IPS-20b (cell line): ENCODE results near the gene GPR152.
"Not testable (repeated sequence)": the region's sequence is repeated elsewhere in the genome, so short reads cannot be mapped to it uniquely, and the experiment has no call there.

Experiments
- H3K27ac ChIP-seq: one replicate; pipeline ENCODE4 v1.5.1; 2013; ENCODE audit warnings: low read length
- H3K27me3 ChIP-seq: 2 replicates; pipeline ENCODE4 v1.6.1; 2013; ENCODE audit warnings: mild to moderate bottlenecking, low read length, inconsistent platforms; ENCODE audit not compliant: insufficient read depth
- H3K36me3 ChIP-seq: 2 replicates; pipeline ENCODE4 v1.6.1; 2013; ENCODE audit warnings: low read depth, mild to moderate bottlenecking, inconsistent platforms, low read length, moderate library complexity; ENCODE audit not compliant: insufficient read depth
- H3K4me1 ChIP-seq: 2 replicates; pipeline ENCODE4 v1.6.1; 2013; ENCODE audit warnings: mild to moderate bottlenecking, control low read depth, inconsistent platforms, low read length, moderate library complexity; ENCODE audit not compliant: insufficient read depth
- H3K4me3 ChIP-seq: 2 replicates; pipeline ENCODE4 v1.5.1; 2013; ENCODE audit warnings: mild to moderate bottlenecking, low read length, inconsistent platforms
- H3K9ac ChIP-seq: 2 replicates; pipeline ENCODE4 v1.6.1; 2013; ENCODE audit warnings: low read depth, mild to moderate bottlenecking, inconsistent platforms, low read length, moderate library complexity
- H3K9me3 ChIP-seq: 2 replicates; pipeline ENCODE4 v1.6.1; 2013; ENCODE audit warnings: mild to moderate bottlenecking, low read depth, low read length, inconsistent platforms; ENCODE audit not compliant: insufficient read depth

Gene GPR152

GRCh38 chr11:67433536-67434394, 18.8 kb downstream of the GPR152 start:
- H3K9me3 ChIP-seq, result no peaks in the 10 kb centered on the region
- peaks cover 4% of the 10 kb centered on the region for H3K4me1 ChIP-seq
- H3K27ac ChIP-seq, result no peak overlapping the region
- no peak overlapping the region for H3K4me3 ChIP-seq
- peaks cover 45% of the 10 kb centered on the region for H3K36me3 ChIP-seq
- no peaks in the 10 kb centered on the region for H3K27me3 ChIP-seq
- no peak overlapping the region for H3K9ac ChIP-seq

GRCh38 chr11:67432655-67433349, 19.7 kb downstream of the GPR152 start:
- no peaks in the 10 kb centered on the region for H3K27me3 ChIP-seq
- H3K27ac ChIP-seq, result no peak overlapping the region

GRCh38 chr11:67431346-67432249, 20.9 kb downstream of the GPR152 start:
- H3K4me3 ChIP-seq, result no peak overlapping the region
- no peaks in the 10 kb centered on the region for H3K9me3 ChIP-seq
- H3K36me3 ChIP-seq, result peaks cover 37% of the 10 kb centered on the region; the same call in 1 of the 2 replicates
- H3K9ac ChIP-seq, result no peak overlapping the region
- no peak overlapping the region for H3K27ac ChIP-seq
- H3K27me3 ChIP-seq, result no peaks in the 10 kb centered on the region
- H3K4me1 ChIP-seq, result peaks cover 2% of the 10 kb centered on the region

More at GRCh38 chr11:67432655-67433349, 19.7 kb downstream of the GPR152 start:
- Histone ChIP-seq H3K4me3 (no peak overlapping the region), H3K9me3 (no peaks in the 10 kb centered on the region), H3K9ac (no peak overlapping the region), H3K4me1 (peaks cover 4% of the 10 kb centered on the region), H3K36me3 (peaks cover 42% of the 10 kb centered on the region)

- no peak overlapping the region for H3K27ac ChIP-seq
- H3K4me3 ChIP-seq, result 0 out of 2 replicates have a peak overlapping the region, but pooled peaks have one; percentile 89
- no peak overlapping the region for H3K9ac ChIP-seq
- no peaks in the 10 kb centered on the region for H3K9me3 ChIP-seq
- peaks cover 37% of the 10 kb centered on the region; the same call in 1 of the 2 replicates for H3K36me3 ChIP-seq
- no peaks in the 10 kb centered on the region for H3K27me3 ChIP-seq
- no peaks in the 10 kb centered on the region; the same call in 1 of the 2 replicates for H3K4me1 ChIP-seq
These were observed 22.8 kb downstream of the GPR152 start for GRCh38 chr11:67429722-67430121.

GRCh38 chr11:67429038-67429668, 23.4 kb downstream of the GPR152 start:
- Histone ChIP-seq H3K27ac (no peak overlapping the region), H3K4me3 (peak overlapping the region; percentile 89), H3K36me3 (peaks cover 31% of the 10 kb centered on the region; the same call in 1 of the 2 replicates)

GRCh38 chr11:67428052-67429001, 24.2 kb downstream of the GPR152 start, which contains the start of gene RPS6KB2:
TSS of gene RPS6KB2 (plus strand) at chr11:67428494. CDS start at chr11:67428546, 52 bp downstream.
- no peaks in the 10 kb centered on the region for H3K27me3 ChIP-seq
- H3K4me1 ChIP-seq, result no peaks in the 10 kb centered on the region; the same call in 1 of the 2 replicates
- H3K27ac ChIP-seq, result peak within 1 kb of the TSS; percentile 45
- no peaks in the 10 kb centered on the region for H3K9me3 ChIP-seq
- peaks cover 23% of the 10 kb centered on the region; the same call in 1 of the 2 replicates for H3K36me3 ChIP-seq
- H3K9ac ChIP-seq, result peak within 1 kb of the TSS; percentile 91
- H3K4me3 ChIP-seq, result peak within 1 kb of the TSS; percentile 89

More at GRCh38 chr11:67429038-67429668, 23.4 kb downstream of the GPR152 start:
- peak overlapping the region; percentile 91; the same call in 1 of the 2 replicates for H3K9ac ChIP-seq
- no peaks in the 10 kb centered on the region for H3K27me3 ChIP-seq
- H3K9me3 ChIP-seq, result no peaks in the 10 kb centered on the region
- no peaks in the 10 kb centered on the region; the same call in 1 of the 2 replicates for H3K4me1 ChIP-seq

GRCh38 chr11:67427364-67427859, 25.1 kb downstream of the GPR152 start:
- not testable (repeated sequence) for H3K4me1 ChIP-seq, H3K27ac ChIP-seq, H3K27me3 ChIP-seq, H3K9me3 ChIP-seq
- Histone ChIP-seq H3K36me3 (peaks cover 17% of the 10 kb centered on the region; the same call in 1 of the 2 replicates), H3K9ac (peak overlapping the region; percentile 91; the same call in 1 of the 2 replicates), H3K4me3 (peak overlapping the region; percentile 89)

- Histone ChIP-seq H3K27ac (no peak overlapping the region), H3K4me3 (no peak overlapping the region), H3K9ac (no peak overlapping the region), H3K27me3 (peaks cover 9% of the 10 kb centered on the region), H3K36me3 (no peaks in the 10 kb centered on the region), H3K4me1 (no peaks in the 10 kb centered on the region; the same call in 1 of the 2 replicates), H3K9me3 (no peaks in the 10 kb centered on the region)
These were observed 28.5 kb downstream of the GPR152 start for GRCh38 chr11:67423891-67424613.

GRCh38 chr11:67423466-67423865, 29.1 kb downstream of the GPR152 start:
- Histone ChIP-seq H3K4me1 (no peaks in the 10 kb centered on the region; the same call in 1 of the 2 replicates), H3K9ac (no peak overlapping the region), H3K9me3 (no peaks in the 10 kb centered on the region), H3K36me3 (no peaks in the 10 kb centered on the region), H3K27ac (no peak overlapping the region), H3K27me3 (peaks cover 9% of the 10 kb centered on the region), H3K4me3 (no peak overlapping the region)
